Skin of body (tissue), 2 donors: ENCODE data around the gene GPR150. TPM values are rescaled to one million over a fixed set of nuclear protein-coding genes. Genes with fewer than 3 reads are reported as not detected.

Experiments
- DNase-seq: peaks from one replicate; lab custom pipeline; 2025; lab: John Stamatoyannopoulos, UW
- total RNA-seq: library from RNA; depleted of rRNA; stranded (reverse); fragments of >200 nt; gene quantifications from one replicate; pipeline ENCODE4 v1.2.3, GENCODE V29; 2014

Gene GPR150
- not detected for total RNA-seq

DNA sequence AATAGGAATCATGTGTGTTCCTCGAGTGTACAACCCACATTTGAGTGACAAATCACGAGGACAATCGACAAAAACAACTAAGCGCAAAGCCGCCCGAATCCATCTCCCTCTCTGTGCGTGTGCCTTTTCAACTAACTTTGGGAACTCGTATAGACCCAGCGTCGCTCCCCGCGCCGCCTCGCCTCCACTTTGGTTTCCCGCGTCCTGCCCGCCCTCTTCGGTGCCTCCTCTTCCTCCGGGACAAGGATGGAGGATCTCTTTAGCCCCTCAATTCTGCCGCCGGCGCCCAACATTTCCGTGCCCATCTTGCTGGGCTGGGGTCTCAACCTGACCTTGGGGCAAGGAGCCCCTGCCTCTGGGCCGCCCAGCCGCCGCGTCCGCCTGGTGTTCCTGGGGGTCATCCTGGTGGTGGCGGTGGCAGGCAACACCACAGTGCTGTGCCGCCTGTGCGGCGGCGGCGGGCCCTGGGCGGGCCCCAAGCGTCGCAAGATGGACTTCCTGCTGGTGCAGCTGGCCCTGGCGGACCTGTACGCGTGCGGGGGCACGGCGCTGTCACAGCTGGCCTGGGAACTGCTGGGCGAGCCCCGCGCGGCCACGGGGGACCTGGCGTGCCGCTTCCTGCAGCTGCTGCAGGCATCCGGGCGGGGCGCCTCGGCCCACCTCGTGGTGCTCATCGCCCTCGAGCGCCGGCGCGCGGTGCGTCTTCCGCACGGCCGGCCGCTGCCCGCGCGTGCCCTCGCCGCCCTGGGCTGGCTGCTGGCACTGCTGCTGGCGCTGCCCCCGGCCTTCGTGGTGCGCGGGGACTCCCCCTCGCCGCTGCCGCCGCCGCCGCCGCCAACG is at the start of gene GPR150:
Gene GPR150, plus strand, starts transcription at position 58 of the 840 bp plus-strand sequence. Its CDS starts 189 bp downstream, at position 247.
- peak; percentile 4 for DNase-seq

DNA sequence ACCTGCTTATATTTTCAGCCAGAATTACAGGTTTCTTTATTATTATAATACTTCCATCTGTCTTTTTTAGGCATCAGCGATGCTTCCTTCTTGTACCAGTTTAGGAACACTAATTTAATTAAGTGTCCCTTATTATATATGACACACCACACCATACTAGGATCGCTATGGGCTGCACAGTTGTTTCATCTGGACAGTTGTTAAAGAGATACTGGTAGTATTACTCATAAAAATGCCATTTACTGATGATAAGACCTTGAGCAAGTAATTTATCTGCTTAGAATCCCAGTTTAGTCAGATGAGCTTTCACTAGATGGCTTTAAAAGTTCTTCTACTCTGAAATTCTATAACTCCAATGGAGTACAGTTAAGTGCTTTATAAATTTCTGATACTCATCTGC is 47.9 kb upstream of the GPR150 start:
- no peak for DNase-seq

DNA sequence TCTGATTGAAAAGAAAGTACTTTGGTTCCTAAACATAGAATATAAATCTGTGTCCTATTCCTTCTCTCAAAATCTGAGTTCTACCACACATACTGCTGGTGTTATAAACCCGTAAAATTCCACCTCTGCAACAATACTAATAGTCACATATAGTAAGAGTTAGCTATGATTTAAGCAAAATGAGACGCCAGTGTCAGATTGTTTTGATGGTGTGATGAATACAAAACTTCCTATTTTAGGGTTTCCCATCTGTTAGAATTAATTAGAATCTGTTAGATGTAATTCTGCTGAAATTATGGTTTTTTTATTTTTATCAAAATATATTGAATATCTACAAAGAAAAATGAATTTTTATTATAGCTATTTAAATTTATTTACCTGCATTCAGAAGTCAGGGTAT is 38.3 kb upstream of the GPR150 start:
- DNase-seq: no peak

- no peak for DNase-seq
Measured at GRCh38 chr5:95583992-95584391, 35.9 kb upstream of the GPR150 start.

DNA sequence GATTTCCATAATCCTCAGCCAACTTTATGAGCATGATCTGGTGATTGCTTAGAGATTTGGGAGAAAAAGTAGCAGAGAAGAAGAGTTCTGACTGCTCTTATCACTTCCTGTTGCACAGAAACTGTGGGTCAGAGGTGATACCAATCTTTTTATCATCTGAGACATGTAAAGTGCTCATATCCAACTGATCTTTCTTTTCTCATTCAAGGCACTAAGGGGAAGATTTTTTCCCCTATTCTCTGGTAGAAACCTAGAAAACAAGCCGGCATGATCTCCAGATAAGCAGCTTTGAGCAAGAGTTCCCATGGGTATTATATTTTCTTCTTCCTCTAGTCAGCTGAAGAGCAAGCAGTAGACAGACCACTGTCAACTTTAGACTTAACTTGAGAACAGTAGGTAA is 29.0 kb upstream of the GPR150 start:
- no peak for DNase-seq

DNA sequence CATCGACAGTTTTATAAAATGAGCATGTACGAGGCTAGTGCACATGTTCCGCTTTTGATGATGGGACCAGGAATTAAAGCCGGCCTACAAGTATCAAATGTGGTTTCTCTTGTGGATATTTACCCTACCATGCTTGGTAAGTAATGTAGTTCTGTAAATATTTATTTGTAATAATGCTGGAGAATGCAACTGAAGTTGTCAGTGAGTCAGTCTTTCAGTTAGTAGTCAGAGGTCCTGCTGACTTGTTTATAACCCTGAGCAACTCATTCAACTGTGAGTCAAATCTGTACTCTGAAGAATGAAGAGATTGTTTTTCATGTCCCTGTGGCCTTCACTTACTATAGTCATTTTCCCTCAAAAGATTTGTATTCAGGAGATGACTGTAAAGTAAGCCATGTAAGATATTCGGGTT is 28.4 kb upstream of the GPR150 start:
- DNase-seq: no peak

GRCh38 chr5:95595289-95595931 is 24.5 kb upstream of the GPR150 start:
- DNase-seq: no peak

DNA sequence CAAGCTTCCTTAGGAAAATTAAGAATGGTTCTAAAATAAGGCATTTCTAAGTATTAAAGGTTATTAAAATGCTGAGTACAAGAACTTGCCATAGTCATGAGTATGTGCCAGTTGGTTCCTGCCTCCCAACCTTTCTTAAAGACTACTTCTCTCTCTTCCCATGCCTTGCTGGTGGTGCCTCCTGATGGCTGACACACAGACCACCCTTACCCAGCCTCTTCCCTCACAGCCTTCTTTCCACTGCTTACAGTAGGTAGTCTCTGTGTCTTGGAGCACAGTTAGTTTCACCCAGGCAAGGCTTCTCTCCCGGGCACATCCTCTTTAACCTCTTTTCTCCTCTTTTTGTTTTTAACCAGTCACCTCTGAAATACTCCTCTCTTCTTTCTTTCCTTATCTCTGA is 20.6 kb upstream of the GPR150 start:
- DNase-seq: no peak

DNA sequence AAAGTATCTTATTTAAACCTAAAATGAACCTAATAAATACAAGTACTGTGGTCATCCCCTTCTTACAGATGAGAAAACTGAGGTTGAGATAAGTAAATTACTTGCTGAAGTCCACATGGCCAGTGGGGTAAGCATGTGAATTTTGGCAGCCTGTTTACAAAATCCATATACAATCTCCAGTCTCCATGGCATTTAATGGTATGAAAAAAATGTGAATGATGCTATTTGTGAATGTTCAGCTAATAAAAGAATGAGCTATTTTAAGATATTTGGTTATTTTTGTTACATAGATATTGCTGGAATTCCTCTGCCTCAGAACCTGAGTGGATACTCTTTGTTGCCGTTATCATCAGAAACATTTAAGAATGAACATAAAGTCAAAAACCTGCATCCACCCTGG is 19.3 kb upstream of the GPR150 start:
- no peak for DNase-seq

GRCh38 chr5:95605786-95606185 is 14.1 kb upstream of the GPR150 start:
- DNase-seq: no peak

- no peak for DNase-seq
Measured at GRCh38 chr5:95606419-95606818, 13.5 kb upstream of the GPR150 start.

DNA sequence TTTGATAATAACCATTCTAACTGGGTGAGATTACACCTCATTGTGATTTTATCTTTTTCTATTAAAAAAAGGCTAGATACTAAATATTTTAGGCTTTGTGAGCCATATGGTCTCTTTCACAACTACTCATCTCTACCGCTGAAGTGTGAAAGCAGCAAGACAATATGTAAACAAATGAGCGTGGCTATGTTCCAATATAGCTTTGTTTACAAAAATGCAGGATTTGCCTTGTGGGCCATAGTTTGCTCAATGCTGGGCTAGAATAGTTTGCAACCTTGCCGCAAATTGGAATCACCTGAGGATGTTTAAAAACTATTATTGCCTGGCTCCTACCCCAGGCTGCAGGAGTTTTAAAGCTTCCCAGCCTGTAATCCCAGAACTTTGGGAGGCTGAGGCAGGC is 10.2 kb upstream of the GPR150 start:
- DNase-seq: no peak

GRCh38 chr5:95610546-95610945 is 9.3 kb upstream of the GPR150 start:
- DNase-seq: no peak

- no peak for DNase-seq
Measured at GRCh38 chr5:95611396-95611795, 8.5 kb upstream of the GPR150 start.

DNA sequence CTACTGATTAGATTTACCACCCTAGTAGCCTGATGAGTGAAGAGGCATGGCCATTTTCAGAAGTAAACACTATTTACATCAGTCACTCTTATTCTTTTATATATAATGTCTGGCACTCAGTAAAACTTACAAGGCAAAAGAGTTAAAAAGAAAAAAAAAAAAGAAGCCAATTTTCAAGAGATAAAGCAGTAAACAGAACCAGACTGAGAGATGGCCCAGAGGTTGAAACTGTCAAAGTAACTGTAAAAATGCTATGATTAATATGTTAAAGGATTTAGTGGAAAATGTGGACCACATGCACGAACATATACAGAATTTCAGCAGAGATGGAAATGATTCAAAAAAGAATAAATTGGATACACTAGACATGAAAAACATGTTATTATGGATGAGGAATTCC is 6.4 kb upstream of the GPR150 start:
- DNase-seq: no peak

DNA sequence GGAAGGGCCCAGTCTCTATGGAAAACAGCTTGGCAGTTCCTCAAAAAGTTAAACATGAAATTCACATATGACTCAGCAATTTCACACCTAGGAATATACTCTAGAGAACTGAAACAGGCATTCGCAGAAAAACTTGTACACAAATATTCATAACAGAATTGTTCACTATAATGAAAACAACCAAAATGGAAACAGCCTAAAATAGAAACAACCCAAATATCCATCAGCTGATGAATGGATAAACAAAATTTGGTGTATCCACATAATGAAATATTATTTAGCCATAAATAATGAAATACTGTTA is 4.8 kb upstream of the GPR150 start:
- no peak for DNase-seq

GRCh38 chr5:95617057-95617456 is 2.8 kb upstream of the GPR150 start:
- no peak for DNase-seq

DNA sequence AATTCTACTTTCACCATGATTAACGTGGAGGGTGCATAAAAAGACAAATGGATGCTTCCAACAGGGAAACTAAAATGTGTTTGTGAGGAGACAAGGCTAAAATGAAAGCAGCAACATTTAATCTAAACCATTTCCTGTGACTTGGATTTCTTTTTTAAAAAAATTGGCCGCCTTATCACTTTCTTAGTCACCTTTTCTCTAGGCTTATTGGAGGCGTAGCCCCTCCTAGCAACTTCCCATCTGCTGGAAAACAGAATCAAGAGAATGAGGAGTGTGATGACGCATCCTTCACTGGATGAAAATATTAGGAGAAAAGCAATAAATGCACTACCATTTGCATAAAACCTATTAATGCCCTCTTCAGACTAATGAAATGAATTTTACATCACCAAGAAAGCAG is 791 bp upstream of the GPR150 start:
- DNase-seq: no peak

- no peak for DNase-seq
Measured at GRCh38 chr5:95619514-95620029, 315 bp upstream of the GPR150 start.

GRCh38 chr5:95620870-95621838 is 1.3 kb downstream of the GPR150 start:
- DNase-seq: no peak

DNA sequence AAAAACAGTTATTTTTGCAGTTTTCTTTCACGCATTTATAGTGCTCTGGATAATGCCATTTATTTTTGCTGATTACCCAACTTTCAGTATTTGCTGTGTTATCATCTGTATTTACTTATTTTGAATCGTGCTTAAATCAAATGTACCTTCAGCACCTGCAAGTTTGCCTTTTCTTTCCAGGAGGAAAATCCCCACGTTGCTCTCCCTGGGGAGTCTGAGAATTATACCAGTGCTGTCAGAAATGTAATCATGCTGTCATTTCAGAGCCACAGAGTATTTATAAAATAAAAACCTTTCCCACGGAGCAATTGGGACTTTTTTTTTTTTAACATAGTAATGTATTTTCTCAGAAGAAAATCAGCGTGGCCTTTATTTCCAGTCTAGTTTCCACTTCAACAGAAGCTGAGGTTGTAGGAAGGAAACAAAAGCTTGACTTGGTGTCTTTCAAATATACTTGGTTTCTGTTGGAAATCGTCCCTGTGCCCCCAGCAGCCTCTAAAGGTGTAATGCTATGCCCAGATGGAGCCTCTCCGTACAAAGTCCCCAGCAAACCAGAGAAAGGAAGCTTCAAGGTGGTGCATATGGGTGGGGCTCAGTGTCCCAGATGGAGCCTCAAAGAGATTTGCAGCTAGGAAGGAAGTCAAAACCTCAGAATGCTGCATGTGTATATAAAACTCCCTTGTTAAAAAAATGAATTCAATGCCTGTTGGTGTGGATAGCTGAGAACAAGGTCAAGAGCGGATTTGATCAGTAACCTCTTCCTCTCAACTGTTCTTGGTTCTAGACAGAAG is 2.1 kb downstream of the GPR150 start:
- no peak for DNase-seq
